HT1080 (cell line): ENCODE measurements around the gene PRKCH. TPM values are rescaled to one million over a fixed set of nuclear protein-coding genes. Genes with fewer than 3 reads are reported as not detected.
"Not testable (repeated sequence)": the region's sequence is repeated elsewhere in the genome, so short reads cannot be mapped to it uniquely, and the experiment has no call there.

Source experiments
- DNase-seq: peaks from one replicate; pipeline ENCODE4 v3.0.0-alpha.2; 2015; ENCODE audit warnings: low read depth
- total RNA-seq: library from RNA; depleted of rRNA; stranded (reverse); fragments of >200 nt; shearing (Covaris generic); gene quantifications from 2 replicates; pipeline ENCODE4 v1.2.3, GENCODE V29; 2014

Gene PRKCH
- total RNA-seq, 1 experiment from 2014 or later, result 7.4 TPM

GRCh38 chr14:61308198-61308597 lies 13.2 kb upstream of the PRKCH start:
- no peak for DNase-seq

GRCh38 chr14:61308701-61309100 lies 12.7 kb upstream of the PRKCH start:
- not testable (repeated sequence) for DNase-seq

DNA sequence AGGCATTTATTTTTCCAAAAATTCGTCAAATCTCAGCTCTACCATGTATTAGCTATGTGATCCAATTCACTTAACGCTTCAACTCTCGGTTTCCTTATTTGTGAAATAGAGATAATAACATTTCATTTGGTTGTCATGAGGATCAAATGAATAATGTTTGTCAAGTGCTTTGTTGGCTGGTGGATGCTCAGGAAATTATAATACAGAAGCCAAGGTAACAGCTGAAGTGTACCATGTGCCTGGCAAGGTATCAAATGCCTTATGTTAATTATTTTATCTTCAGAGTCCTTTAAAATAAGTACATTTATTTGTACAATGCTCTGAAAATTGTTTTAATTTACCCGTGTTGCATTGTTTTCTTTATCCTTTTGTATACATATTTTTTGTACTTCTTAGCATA lies 6.1 kb upstream of the PRKCH start:
- DNase-seq, result no peak

DNA sequence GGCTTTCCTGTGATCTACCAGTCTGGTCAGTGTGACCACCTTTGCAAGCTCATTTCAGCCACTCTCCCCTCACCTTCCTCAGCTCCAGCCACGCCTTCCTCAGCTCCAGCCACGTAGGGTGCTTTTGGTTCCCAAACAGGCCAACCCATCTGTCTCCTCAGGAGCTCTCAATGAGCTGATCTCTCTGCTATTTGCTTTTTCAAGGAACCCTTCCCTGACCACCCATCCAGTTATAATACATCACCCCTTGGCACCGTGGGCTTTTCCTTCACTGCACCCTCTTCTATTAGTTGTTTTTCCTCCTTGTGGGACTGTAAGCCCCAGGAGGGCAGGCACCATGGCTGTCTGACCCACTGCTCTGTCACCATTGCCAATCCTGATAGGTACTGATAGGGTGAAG lies 2.3 kb upstream of the PRKCH start:
- DNase-seq, result no peak

DNA sequence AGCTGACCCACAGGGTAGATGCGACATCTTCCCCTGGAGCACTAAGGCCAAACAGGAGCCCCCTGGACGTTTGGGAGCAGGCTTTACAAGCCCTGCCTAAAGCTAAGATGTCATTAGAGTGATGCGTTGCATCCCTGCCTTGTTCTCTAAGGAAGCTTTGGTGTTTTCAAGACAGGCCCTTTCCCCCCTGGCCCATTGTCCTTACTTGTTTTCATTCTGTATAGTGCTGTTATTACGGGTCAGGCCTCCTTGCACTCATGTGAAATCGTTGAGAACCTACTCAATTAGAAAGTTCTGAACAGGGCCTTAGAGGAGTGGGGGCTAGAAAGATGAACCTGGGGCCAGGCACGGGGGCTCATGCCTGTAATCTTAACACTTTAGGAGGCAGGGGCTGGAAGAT lies 1.7 kb upstream of the PRKCH start:
- no peak for DNase-seq

DNA sequence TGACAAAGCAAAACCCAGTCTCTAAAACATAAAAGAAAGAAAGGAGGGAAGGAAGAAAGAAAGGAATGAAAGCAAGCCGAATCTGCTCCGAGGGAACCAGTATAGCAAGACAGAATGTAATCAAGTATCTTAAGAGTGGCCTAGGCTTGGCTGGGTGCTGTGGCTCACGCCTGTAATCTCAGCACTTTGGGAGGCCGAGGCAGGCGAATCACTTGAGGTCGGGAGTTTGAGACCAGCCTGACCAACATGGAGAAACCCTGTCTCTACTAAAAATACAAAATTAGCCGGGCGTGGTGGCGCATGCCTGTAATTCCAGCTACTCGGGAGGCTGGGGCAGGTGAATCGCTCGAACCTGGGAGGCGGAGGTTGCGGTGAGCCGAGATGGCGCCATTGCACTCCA lies 1.2 kb upstream of the PRKCH start:
- not testable (repeated sequence) for DNase-seq

DNA sequence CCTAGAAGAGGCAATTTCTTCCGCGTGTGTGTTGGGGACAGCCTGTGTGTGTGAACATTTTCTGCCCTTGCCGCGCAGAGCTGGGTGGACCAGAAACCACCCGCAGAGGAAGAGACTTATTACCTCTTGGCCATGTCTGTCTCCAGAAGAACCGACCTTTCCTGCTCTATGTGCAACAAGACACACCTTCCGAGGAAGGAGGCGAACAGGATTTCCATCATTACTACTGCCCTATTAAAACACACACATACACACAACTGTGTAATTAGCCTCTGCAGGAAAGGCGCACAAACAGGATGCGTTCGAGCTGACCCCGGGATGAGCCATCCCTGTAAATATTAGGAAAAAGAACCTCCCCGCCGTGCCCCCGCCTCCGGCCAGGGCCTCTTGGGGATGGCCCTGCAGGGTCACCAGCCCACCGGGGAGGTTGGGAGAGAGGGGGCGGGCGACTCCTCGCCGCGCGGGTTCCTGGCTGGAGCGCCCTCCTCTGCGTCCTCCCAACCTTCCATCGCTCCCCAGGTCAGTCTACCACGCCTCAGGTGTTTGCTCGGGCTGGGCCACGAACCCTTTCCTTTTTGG lies 484 bp upstream of the PRKCH start:
- no peak for DNase-seq

GRCh38 chr14:61322011-61322798 lies 826 bp downstream of the PRKCH start:
- DNase-seq, result no peak

DNA sequence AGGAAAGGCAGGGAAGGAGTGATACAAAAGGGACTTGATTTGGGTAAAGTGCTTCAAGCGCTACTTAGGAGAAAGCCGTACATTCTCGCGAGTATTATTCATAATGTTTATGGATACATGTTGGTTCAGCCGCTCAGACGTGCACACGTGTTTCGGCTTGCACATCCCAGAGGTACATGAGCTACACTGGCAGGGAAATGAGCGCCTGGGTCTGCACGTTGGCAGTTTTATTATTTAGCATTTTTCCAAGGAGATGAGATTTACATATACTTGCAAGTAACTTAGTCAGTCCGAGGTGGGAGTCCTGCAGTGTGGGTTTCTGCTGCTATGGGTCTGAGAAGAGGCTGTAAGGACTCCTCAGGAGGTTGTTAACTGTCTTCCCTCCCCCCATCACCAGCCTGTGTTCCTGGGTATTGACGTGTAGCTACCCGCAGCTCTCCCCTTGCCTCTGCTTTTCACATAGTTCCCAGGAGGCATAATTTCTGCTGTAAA lies 1.5 kb downstream of the PRKCH start:
- no peak for DNase-seq

- no peak for DNase-seq
These were observed 2.6 kb downstream of the PRKCH start for GRCh38 chr14:61323970-61324369.

DNA sequence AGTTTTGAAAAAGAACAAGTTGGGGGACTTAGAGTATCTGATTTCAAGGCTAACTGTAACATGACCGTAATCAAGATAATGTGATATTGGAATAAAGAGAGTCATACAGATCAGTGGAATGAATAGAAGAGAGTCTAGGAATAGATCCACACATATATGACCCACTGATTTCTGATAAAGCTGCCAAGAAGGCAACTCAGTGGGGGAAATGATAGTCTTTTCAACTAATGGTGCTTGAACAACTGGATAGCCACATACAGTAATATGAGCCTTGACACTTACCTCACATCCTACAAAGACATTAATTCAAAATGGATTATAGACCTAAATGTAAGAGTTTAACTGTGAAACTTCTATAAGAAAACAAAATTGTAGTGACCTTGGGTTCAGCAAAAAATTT lies 3.8 kb downstream of the PRKCH start:
- no peak for DNase-seq

- DNase-seq, result no peak
These were observed 4.8 kb downstream of the PRKCH start for GRCh38 chr14:61326146-61326545.

DNA sequence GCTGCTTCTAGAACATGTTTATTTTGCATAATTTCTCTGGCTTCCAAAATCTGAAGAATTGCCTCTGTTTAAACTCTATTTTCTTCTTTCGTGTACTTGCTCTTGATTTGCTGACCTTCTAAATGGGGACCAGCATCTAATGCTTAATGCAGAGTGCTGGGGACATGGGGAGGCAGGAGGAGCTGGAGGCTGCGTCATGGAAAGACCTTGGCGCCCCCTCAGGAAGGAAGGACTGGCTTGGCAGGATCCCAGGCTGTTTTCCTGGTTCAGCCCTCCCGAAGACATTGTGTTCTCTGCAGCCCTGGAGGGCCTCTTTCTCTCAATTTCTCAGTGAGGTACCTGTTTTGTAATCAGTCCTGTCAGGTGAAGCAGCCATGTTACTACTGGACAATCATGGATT lies 5.5 kb downstream of the PRKCH start:
- peak; percentile 45 for DNase-seq

GRCh38 chr14:61328626-61329262 lies 7.4 kb downstream of the PRKCH start:
- no peak for DNase-seq

DNA sequence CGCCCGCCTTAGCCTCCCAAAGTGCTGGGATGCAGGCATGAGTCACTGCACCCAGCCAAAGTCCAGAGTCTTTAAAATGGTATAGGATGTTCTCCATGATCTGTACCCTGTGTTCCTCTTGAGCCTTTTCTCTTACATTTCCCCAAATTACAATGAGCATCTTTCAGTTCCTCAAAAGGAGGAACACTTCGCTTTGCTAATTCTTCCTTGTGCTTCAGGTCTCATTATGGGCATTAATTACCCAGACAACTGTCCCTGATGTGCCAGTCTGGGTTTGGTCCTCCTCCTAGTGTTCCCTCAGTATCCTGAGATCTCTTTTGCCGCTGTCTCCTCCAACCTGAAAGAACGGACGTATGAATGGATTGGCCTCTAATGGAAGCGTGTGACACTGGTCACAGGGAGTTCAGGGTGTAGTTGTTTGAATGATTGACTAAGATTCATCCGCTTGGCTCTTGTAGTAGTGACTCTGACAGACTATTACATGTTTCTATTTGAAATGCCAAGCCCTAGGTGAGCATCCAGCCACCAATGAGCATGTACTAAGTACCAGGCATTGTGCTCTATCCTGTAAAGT lies 8.2 kb downstream of the PRKCH start:
- no peak for DNase-seq

DNA sequence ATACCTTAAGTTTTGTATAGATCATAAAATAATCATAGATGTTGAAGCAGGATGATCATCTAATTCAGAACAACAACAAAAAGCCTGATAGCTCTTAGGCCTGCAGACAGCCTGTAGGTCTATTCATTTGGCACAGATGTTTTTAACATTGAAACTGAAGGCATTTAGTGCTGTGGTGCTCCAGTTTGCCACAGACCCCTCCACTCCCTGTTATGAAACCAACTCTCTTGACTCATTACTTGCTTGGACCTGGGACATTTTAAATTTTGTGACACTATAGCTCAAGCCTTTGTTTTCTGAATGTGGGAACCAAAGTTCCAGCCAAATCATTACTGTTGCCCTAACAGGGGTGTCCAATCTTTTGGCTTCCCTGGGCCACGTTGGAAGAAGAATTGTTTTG lies 9.1 kb downstream of the PRKCH start:
- no peak for DNase-seq

DNA sequence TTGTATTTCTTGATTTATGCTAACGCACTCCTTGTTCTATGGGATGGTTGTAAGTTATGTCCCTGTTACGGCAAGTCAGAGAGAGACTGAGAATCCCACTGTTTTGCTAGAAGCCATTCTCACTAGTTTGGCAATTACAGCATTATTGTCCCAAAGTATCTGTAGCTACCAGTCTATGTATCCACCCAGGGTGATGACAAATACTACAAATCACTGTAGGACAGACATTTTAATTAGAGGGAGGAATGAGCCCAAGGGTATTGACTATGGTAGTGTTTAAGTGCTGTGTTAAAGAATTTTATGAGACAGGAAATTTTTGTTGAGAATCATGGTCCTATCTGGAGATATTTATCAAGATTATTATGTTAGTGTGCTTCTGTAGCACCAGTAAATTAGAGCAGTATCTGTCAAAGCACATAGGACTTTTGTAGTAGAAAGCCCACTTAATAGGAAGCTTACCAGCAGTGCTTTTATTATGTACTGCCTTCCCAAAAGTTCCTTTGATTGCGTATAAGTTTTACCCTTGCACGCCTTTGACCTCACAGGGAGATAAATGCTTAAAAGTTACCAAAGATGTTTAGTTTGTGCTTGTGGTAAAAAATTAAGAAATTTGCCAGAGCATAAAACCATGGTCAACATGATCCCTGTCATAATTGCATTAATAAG lies 10.7 kb downstream of the PRKCH start:
- no peak for DNase-seq

DNA sequence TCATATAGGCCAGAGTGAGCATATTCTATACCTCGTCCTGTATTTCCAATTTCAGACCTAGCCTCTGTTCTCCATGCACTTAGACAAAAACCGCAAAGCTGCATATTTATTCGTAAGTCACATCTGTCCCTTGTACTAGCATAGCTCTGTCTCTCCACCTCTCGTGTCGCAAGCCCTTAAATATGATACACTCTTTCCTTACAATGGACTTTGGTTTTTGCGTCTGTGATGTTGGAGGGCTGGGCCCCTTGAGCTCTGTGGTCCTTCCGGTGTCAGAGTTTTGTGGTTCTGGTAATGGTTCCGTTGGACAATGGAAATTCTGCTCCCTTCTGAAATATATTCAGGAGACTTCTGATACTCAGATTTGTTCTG lies 11.3 kb downstream of the PRKCH start:
- DNase-seq, result no peak

DNA sequence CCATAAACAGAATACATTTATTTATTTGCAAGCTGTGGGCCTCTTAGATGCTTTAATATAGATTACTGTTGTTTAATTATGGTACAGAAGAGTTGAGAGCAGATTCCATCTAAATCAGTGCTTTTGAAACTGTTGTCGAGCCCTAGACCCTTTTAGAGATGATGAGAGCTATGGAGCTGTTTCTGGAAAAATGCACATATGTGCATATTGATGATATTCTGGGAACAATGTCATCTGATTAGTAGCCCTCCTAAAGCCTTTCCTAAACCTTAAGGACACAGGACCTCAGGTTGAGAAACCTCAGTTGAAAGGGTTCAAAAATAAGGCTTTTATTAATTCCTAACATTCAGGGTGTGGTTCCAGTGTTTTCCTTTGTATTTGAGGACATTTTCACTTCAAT lies 11.7 kb downstream of the PRKCH start:
- DNase-seq, result no peak

GRCh38 chr14:61334197-61334701 lies 12.9 kb downstream of the PRKCH start:
- no peak for DNase-seq

DNA sequence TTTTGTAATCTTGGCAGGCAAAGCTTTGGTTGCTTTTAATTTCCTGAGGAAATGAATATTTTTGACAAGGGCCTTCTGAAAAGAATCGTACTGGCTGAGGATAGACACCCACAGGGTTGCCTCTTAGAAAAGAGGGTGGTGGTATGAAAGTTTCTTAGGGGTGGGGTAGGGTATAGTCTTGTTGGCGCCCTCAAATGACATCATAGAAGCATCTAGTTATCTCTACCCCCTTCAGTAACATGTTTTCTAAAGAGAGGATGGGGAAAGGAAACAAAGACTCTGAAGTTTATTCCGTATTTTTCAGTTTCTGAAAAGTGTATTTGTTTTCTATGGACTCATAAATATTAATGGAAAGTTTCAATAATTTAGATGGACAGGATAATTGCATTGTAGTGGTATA lies 13.7 kb downstream of the PRKCH start:
- DNase-seq, result no peak
